NCI-H446 treated with DMSO at 0.1 percent for 48 hours (cell line): ENCODE results near the gene FIG4.
"Not testable (repeated sequence)": the region's sequence is repeated elsewhere in the genome, so short reads cannot be mapped to it uniquely, and the experiment has no call there.

ENCODE experiments used
- DNase-seq: peaks from one replicate; lab custom pipeline; 2025; lab: John Stamatoyannopoulos, UW

Gene FIG4

GRCh38 chr6:109799129-109799528 lies 108.0 kb downstream of the FIG4 start:
- no peak for DNase-seq

DNA sequence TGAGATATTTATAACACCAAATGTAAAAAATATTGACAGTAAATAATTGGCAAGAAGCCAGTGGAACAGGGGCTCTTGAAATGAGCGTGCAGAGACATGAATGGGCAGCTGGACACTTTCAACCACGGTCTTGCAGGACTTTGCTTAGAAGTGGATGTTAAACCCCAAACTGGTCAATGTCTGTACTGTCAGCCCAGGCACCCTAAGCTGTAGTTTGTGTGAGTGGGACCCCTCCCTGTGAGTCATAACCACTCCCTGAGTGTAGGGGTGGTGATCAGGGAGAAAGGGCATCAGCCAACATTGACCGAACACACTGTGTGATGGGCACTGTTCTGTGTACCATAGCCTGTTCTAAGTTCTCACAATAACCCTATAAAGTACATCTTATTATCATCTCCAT lies 108.6 kb downstream of the FIG4 start:
- DNase-seq, result no peak

DNA sequence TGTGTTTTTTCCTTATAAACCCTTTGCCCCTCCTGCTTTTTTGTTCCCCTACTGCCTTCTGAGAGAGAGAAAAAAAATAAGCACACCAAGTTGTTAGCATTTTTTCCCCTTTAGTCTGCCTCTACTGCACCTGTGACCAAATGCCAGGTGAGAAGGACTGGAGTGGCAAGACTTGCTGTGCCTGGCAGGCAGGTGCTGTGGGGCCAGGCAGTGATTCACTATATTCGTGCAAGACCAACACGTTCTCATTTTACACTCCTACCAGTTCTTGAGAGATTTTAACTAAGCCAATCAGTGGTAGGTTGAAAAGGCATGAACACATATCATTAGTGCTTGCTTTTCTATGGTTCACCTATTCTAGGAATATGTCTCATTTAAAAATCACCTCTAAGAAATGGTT lies 109.7 kb downstream of the FIG4 start:
- no peak for DNase-seq

DNA sequence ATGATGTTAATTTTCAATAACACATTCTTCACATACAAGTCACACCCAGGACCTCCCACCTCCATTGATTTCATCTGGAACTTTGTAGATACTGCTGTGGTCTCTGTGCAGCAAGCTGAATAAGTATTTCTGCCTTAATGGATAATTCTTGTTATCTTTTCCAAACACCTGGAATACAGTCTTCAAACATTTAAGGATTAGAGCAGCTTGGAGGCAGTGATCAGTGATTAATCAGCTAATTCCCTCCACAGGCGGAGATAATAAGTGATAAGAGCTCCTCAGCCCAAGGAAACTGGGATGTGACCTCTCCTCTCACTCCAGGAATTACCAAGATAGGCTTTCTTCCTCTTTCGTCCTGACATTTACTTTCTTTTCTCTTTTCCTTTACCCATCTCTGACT lies 110.7 kb downstream of the FIG4 start:
- no peak for DNase-seq

DNA sequence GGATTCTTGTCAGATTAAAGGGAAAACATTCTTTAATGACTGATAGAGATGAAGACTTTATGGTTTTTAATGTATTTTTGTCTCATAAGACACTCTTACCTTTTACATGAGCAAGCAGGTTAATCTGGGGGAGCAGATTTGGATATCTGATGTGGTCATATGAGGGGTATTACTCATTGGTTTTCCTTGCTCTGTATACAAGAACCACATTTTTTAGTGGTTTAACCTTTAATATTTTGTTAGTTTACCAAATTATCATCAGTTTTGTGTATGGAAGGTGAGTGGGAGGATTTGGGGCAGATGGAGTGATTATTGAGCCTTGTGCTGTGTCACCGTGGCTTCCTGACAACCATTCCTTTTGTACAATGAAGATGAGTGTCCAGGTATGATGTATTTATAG lies 112.9 kb downstream of the FIG4 start:
- DNase-seq, result no peak

DNA sequence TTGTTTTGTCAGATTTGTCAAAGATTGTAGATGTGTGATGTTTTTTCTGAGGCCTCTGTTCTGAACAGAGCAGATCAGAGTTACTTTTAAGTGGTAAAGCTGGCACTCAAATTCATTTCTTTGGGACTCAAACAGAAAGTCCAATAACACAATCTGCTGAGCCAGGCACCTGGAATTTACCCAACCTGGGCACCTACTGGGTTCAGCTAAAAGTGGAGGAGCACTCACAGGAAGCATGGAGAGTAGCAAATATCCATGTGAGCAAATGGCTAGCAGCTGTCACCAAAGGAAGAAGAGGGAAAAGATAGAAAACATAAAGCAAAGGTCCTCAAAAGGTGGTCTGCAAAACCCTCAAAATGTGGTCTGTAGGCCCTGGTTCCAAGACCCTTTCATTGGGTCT lies 116.8 kb downstream of the FIG4 start:
- no peak for DNase-seq

DNA sequence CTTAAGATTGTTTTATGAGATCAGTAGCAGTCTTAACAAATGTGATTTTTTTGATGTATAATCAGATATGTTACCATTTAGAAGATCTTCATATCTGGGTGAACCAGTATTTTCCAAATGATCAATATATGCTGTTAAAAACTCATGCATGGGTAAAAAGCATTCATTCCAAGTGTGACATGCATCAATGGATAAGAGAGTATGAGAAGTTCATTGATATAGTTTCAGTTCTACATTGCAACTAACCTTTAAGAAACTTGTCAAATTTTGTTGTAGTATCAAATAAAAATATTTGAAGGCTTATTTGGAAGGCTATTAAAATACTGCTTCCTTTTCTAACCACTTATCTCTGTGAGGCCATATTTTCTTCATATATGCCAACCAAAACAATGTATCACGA lies 117.7 kb downstream of the FIG4 start:
- DNase-seq, result no peak

- DNase-seq, result no peak
These were observed 124.0 kb downstream of the FIG4 start for GRCh38 chr6:109815054-109815453.

- peak; percentile 47 for DNase-seq
These were observed 125.6 kb downstream of the FIG4 start for GRCh38 chr6:109816452-109817374.

GRCh38 chr6:109820706-109821350 lies 129.7 kb downstream of the FIG4 start:
- DNase-seq, result no peak

- DNase-seq, result no peak
These were observed 130.3 kb downstream of the FIG4 start for GRCh38 chr6:109821428-109821827.

GRCh38 chr6:109824105-109824504 lies 133.0 kb downstream of the FIG4 start:
- no peak for DNase-seq

DNA sequence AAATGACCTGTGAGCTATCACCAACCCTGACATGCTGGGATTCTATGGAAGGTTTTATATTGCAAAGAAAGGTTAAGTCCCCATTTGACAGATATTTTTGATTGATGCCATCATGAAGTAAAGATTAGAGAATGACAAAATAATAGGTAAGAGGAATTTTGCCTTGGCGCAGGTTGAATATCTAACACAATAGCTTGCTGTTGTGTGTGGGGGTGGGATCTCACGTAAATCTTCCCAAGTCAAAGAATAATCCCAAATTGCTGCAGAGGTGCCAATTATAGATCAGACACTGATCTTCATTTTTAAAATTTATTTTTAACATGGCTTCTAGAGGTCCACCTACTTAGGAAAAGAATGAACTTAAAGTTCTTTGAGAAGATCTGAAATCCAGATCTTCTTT lies 135.5 kb downstream of the FIG4 start:
- DNase-seq, result no peak

DNA sequence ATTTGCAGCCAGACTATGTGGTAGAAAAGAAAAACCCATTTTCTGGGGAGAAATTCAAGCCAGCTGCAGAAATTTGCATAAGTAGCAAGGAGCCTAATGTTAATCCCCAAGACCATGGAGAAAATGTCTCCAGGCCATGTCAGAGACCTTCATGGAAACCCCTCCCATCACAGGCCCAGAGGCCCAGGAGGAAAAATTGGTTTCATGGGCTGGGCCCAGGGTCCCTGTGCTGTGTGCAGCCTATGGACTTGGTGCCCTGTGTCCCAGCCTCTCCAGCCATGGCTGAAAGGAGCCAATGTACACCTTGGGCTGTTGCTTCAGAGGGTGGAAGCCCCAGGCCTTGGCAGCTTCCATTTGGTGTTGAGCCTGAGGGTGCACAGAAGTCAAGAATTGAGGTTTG lies 140.3 kb downstream of the FIG4 start:
- DNase-seq, result not testable (repeated sequence)

- DNase-seq, result peak; percentile 6
These were observed 143.0 kb downstream of the FIG4 start for GRCh38 chr6:109834131-109834530.

DNA sequence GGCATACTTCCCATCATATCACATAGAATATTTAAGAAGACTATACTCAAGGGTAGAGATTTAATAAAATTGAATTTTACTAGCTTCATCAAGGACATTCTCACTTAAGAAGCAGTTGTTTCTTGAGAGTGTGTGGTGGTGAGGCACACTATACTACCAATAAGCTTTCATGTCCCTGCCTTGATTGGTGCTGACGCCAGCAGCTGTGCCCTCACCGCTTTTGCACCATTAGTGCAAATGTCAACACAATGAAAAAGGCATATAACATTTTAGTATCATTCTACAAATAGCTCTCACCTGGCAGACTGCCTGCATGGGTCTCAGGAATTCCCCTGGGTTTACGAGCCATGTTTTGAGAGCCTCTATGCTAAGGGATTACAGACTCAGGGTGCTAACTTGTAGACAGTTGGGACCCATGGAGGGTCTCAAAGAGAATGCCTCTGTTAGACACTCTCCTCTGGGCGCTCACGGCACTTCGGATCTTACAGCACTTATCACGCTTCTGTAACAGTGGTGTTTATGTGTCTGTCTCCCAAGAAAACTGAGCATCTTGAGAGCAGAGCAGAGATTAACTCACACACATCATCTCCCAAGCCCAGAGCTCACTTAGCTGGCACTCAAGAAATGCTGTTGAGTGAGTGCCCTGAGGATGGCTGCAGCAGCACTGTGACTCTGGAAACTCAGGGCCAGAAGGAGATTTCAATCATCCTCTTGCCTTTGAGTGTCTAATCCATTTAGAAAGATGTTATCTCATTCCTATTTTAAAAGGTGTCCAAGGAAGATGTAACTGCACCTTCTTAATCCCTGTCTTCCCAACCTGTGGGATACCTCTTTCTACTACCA lies 143.7 kb downstream of the FIG4 start:
- no peak for DNase-seq

GRCh38 chr6:109840034-109840433 lies 148.9 kb downstream of the FIG4 start:
- DNase-seq, result no peak

- no peak for DNase-seq
These were observed 149.7 kb downstream of the FIG4 start for GRCh38 chr6:109840796-109841195.

- no peak for DNase-seq
These were observed 150.8 kb downstream of the FIG4 start for GRCh38 chr6:109841869-109842268.

- no peak for DNase-seq
These were observed 161.6 kb downstream of the FIG4 start for GRCh38 chr6:109852713-109853112.

- DNase-seq, result peak; percentile 12
These were observed 162.3 kb downstream of the FIG4 start for GRCh38 chr6:109853426-109853825.

- DNase-seq, result no peak
These were observed 162.9 kb downstream of the FIG4 start for GRCh38 chr6:109853951-109854350.
